H1 (cell line): ENCODE measurements around the gene KLHL9. TPM values are rescaled to one million over a fixed set of nuclear protein-coding genes. Genes with fewer than 3 reads are reported as not detected.
A peak's percentile ranks its signal among the peaks of the same experiment; 100 is the strongest.

Source experiments
- CTCF ChIA-PET: fragments of 300-600 bp; sonication (Branson Sonifier 250); formaldehyde crosslinking; loops from one replicate; lab custom pipeline; 2021; ENCODE audit not compliant: partially characterized antibody; lab: Charles Lee
- POLR2A ChIA-PET: fragments of 300-600 bp; sonication (Branson Sonifier 250); formaldehyde crosslinking; loops from one replicate; lab custom pipeline; 2021; ENCODE audit warnings: inconsistent platforms; ENCODE audit not compliant: partially characterized antibody; lab: Charles Lee
- DNase-seq, 2 experiments: peaks; one replicate each; pipeline versions ENCODE4 v3.0.0 to v3.0.0-alpha.2; 2010 to 2022; ENCODE audit warnings: low spot score in 2 of 2, low read depth in 1 of 2, mixed read lengths in 1 of 2
- FAIRE-seq: peaks from 2 replicates; lab custom pipeline; 2011; peaks lifted over from hg19 to GRCh38; lab: Jason Lieb, UNC
- H2AFZ ChIP-seq: 2 replicates; pipeline ENCODE4 v1.8.1; 2012; ENCODE audit warnings: low read length, inconsistent platforms
- H2AK5ac ChIP-seq: 2 replicates; pipeline ENCODE4 v1.6.1; 2013; ENCODE audit warnings: low read depth, low read length
- H2BK120ac ChIP-seq: replicated peaks from 2 replicates; pipeline ENCODE3; 2013; ENCODE audit warnings: low read depth, low read length, inconsistent platforms
- H2BK12ac ChIP-seq: 2 replicates; pipeline ENCODE4 v1.6.1; 2013; ENCODE audit warnings: low read depth, low read length
- H2BK15ac ChIP-seq: 2 replicates; pipeline ENCODE4 v1.6.1; 2013; ENCODE audit warnings: low read length
- H2BK20ac ChIP-seq: 2 replicates; pipeline ENCODE4 v1.6.1; 2013; ENCODE audit warnings: low read length
- H2BK5ac ChIP-seq: 2 replicates; pipeline ENCODE4 v1.6.1; 2013; ENCODE audit warnings: low read depth, low read length
- H3K14ac ChIP-seq: 2 replicates; pipeline ENCODE4 v1.6.1; 2013; ENCODE audit warnings: inconsistent platforms; ENCODE audit not compliant: insufficient read length
- H3K18ac ChIP-seq: 2 replicates; pipeline ENCODE4 v1.6.1; 2013; ENCODE audit warnings: low read length; ENCODE audit errors: extremely low read depth
- H3K23ac ChIP-seq: 2 replicates; pipeline ENCODE4 v1.6.1; 2013; ENCODE audit warnings: inconsistent platforms; ENCODE audit not compliant: insufficient read length
- H3K23me2 ChIP-seq: 2 replicates; pipeline ENCODE4 v1.6.1; 2013; ENCODE audit warnings: low read depth, low read length
- H3K27ac ChIP-seq: 2 replicates; pipeline ENCODE4 v1.6.1; 2011; ENCODE audit warnings: low read depth, low read length, inconsistent platforms
- H3K27me3 ChIP-seq, 4 experiments: replicated peaks in 1 of 4; 1 replicate in 1 of 4; 2 replicates in 3 of 4; pipeline versions ENCODE4 v1.6.1 to v1.8.1; 2011 to 2013; ENCODE audit warnings: low read length in 3 of 4, mild to moderate bottlenecking in 3 of 4, inconsistent platforms in 2 of 4, mixed read lengths in 2 of 4, moderate library complexity in 1 of 4; ENCODE audit not compliant: control insufficient read depth in 3 of 4, insufficient read depth in 3 of 4; ENCODE audit errors: extremely low read depth in 1 of 4
- H3K36me3 ChIP-seq, 4 experiments: 2 replicates each; pipeline versions ENCODE4 v1.6.1 to v1.8.1; 2011 to 2013; ENCODE audit warnings: mild to moderate bottlenecking in 4 of 4, low read length in 3 of 4, moderate library complexity in 2 of 4, control low read depth in 1 of 4, inconsistent platforms in 1 of 4; ENCODE audit not compliant: insufficient read depth in 4 of 4, control insufficient read depth in 2 of 4
- H3K4ac ChIP-seq: replicated peaks from 2 replicates; pipeline ENCODE3; 2013; ENCODE audit warnings: low read length, low read depth, mixed read lengths, inconsistent platforms; ENCODE audit not compliant: insufficient read length
- H3K4me1 ChIP-seq, 4 experiments: replicated peaks in 1 of 4; 1 replicate in 1 of 4; 2 replicates in 3 of 4; pipeline versions ENCODE4 v1.6.1 to v1.8.1; 2011 to 2013; ENCODE audit warnings: low read length in 3 of 4, inconsistent platforms in 2 of 4, mixed read lengths in 1 of 4; ENCODE audit not compliant: insufficient read depth in 4 of 4, control insufficient read depth in 3 of 4
- H3K4me2 ChIP-seq, 2 experiments: 2 replicates each; pipeline versions ENCODE4 v1.6.1 to v1.8.1; 2011 to 2013; ENCODE audit warnings: low read depth in 2 of 2, low read length in 2 of 2, control low read depth in 1 of 2, inconsistent platforms in 1 of 2, mild to moderate bottlenecking in 1 of 2; ENCODE audit not compliant: insufficient read depth in 1 of 2
- H3K4me3 ChIP-seq, 4 experiments: fragments of 200-600, 300-600 bp in 1 of 4; sonication (generic), shearing (Covaris generic), sonication (Bioruptor Twin) in 1 of 4; 2 replicates each; pipeline versions ENCODE4 v1.5.1 to v1.8.1; 2011 to 2016; ENCODE audit warnings: low read length in 4 of 4, low read depth in 3 of 4, control low read depth in 2 of 4, inconsistent platforms in 2 of 4, mild to moderate bottlenecking in 2 of 4, mixed read lengths in 1 of 4, moderate library complexity in 1 of 4; ENCODE audit not compliant: insufficient read depth in 2 of 4; ENCODE audit errors: extremely low read depth in 1 of 4
- H3K56ac ChIP-seq: replicated peaks from 2 replicates; pipeline ENCODE3; 2013; ENCODE audit warnings: low read depth, mild to moderate bottlenecking, mixed read lengths, low read length, inconsistent platforms; ENCODE audit not compliant: insufficient read length
- H3K79me1 ChIP-seq: 2 replicates; pipeline ENCODE4 v1.6.1; 2013; ENCODE audit warnings: low read depth, low read length, control low read depth
- H3K79me2 ChIP-seq, 2 experiments: 2 replicates each; pipeline versions ENCODE4 v1.6.1 to v1.8.1; 2012 to 2013; ENCODE audit warnings: low read length in 2 of 2, mild to moderate bottlenecking in 2 of 2, inconsistent platforms in 1 of 2; ENCODE audit not compliant: insufficient read depth in 2 of 2, control insufficient read depth in 1 of 2
- H3K9ac ChIP-seq, 4 experiments: replicated peaks in 1 of 4; 1 replicate in 1 of 4; 2 replicates in 3 of 4; pipeline versions ENCODE4 v1.6.1 to v1.8.1; 2011 to 2013; ENCODE audit warnings: low read depth in 3 of 4, low read length in 3 of 4, control low read depth in 2 of 4, mild to moderate bottlenecking in 2 of 4, moderate library complexity in 2 of 4, inconsistent platforms in 1 of 4; ENCODE audit errors: extremely low read depth in 1 of 4
- H3K9me3 ChIP-seq, 2 experiments: 2 replicates each; pipeline versions ENCODE4 v1.6.1 to v1.8.1; 2012 to 2013; ENCODE audit warnings: mild to moderate bottlenecking in 2 of 2, moderate library complexity in 2 of 2, control low read depth in 1 of 2, inconsistent platforms in 1 of 2, low read depth in 1 of 2, low read length in 1 of 2, mixed read lengths in 1 of 2; ENCODE audit not compliant: insufficient read depth in 2 of 2
- H4K20me1 ChIP-seq, 2 experiments: replicated peaks in 1 of 2; 2 replicates each; pipeline versions ENCODE3 to v1.8.1; 2011 to 2013; ENCODE audit warnings: inconsistent platforms in 2 of 2, low read length in 2 of 2, mild to moderate bottlenecking in 1 of 2; ENCODE audit not compliant: insufficient read depth in 2 of 2, control insufficient read depth in 1 of 2
- H4K5ac ChIP-seq: 2 replicates; pipeline ENCODE4 v1.6.1; 2013; ENCODE audit warnings: low read length, low read depth, mixed read lengths, inconsistent platforms; ENCODE audit not compliant: insufficient read length
- H4K8ac ChIP-seq: 2 replicates; pipeline ENCODE4 v1.8.0; 2013; ENCODE audit warnings: mild to moderate bottlenecking, moderate library complexity, low read length, inconsistent platforms; ENCODE audit not compliant: insufficient read depth; ENCODE audit errors: extremely low read depth
- H4K91ac ChIP-seq: replicated peaks from 2 replicates; pipeline ENCODE3; 2013; ENCODE audit warnings: low read length, mixed read lengths, inconsistent platforms; ENCODE audit not compliant: insufficient read length
- TAF1 ChIP-seq: IDR thresholded peaks from 2 replicates; pipeline ENCODE4 v1.6.1; 2011; ENCODE audit warnings: mild to moderate bottlenecking, low read depth, low read length
- polyA plus RNA-seq, 7 experiments: library from polyadenylated mRNA; depleted of rRNA in 3 of 7; stranded (reverse) in 5 of 7; unstranded in 2 of 7; fragments of >200 nt in 5 of 7; fragments of 200-250 nt in 2 of 7; gene quantifications; 1 replicate in 5 of 7; 2 replicates in 1 of 7; 4 replicates in 1 of 7; pipeline versions ENCODE4 v1.2.1 to v1.2.3, GENCODE V29; 2011 to 2013; ENCODE audit warnings: missing spikeins in 2 of 7, mixed read lengths in 2 of 7
- total RNA-seq: library from RNA; stranded (reverse); fragmentation: NEBNext Ultra II Directional; extraction: Animal tissue kit (Norgen Biotek cat#: 25700); gene quantifications from 2 replicates; pipeline ENCODE4 v1.2.1, GENCODE V29; 2021
- TF ChIP-seq, protein P1 (sequence below), 3 experiments: IDR thresholded peaks; 1 replicate in 2 of 3; 2 replicates in 1 of 3; pipeline versions ENCODE4 v1.5.1 to v1.6.1; 2011; ENCODE audit warnings: low read length in 3 of 3, mild to moderate bottlenecking in 3 of 3, inconsistent platforms in 2 of 3, low read depth in 1 of 3, moderate library complexity in 1 of 3; ENCODE audit not compliant: insufficient read depth in 1 of 3; ENCODE audit errors: control extremely low read depth in 1 of 3

Gene KLHL9
- total and polyA plus RNA-seq, 2 of the 8 experiments (the other 6 are each of a cell fraction or from before 2014, with no cell fraction given) = 4.9 to 15.7 TPM

DNA sequence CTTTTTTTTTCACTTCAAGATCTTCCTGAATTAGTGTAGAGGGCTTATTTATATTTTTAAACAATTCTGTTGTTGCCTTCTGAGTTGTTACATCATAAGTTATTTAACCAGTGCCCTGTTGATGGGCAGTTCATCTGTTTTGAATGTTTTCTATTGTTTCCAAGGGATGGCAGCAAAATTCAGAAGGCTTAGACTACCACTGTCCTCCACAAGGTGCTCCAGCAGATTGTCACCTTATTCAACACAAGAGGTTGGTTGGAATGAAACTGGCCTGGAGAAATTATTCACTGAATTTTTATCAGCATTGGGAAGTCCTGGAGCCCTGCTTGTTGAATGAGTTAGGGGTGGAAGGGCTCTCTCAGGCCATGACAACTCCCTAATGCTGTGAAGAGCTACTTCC, 1.3 kb upstream of the KLHL9 start:
- POLR2A ChIA-PET = no interaction called here
- Histone ChIP-seq H2AK5ac (no peak overlapping the region), H2BK5ac (no peak overlapping the region), H3K9ac (no peak overlapping the region), H3K4me3 (no peak overlapping the region), H3K9me3 (no peaks in the 10 kb centered on the region), H4K8ac (no peak overlapping the region), H2BK120ac (no peak overlapping the region), H2BK20ac (no peak overlapping the region), H4K91ac (no peak overlapping the region), H3K56ac (no peak overlapping the region), H3K14ac (no peak overlapping the region), H2BK15ac (no peak overlapping the region), H3K4me1 (peaks cover 0 to 5% (median 0%) of the 10 kb centered on the region in 4 experiments; a peak in 2 of 7 replicates), H3K27ac (no peak overlapping the region), H3K23ac (no peak overlapping the region), H4K20me1 (peaks cover 3 to 10% of the 10 kb centered on the region in 2 experiments), H3K27me3 (no peaks in the 10 kb centered on the region), H2BK12ac (no peak overlapping the region), H3K23me2 (peaks cover 4% of the 10 kb centered on the region), H4K5ac (no peak overlapping the region), H3K36me3 (peaks cover 0 to 11% (median 0%) of the 10 kb centered on the region in 4 experiments; a peak in 2 of 8 replicates), H3K4ac (no peak overlapping the region), H2AFZ (no peak overlapping the region), H3K79me2 (peaks cover 8 to 36% of the 10 kb centered on the region in 2 experiments), H3K79me1 (no peaks in the 10 kb centered on the region; the same call in none of the 2 replicates), H3K18ac (no peak overlapping the region), H3K4me2 (no peak overlapping the region)
- CTCF ChIA-PET = interaction anchor here (0.6 to 1.9 kb wide), 8 partner anchors 11 to 837 kb away, joined by 3 to 7 read pairs (median 4); no protein-coding TSS in a partner anchor
- no peak for FAIRE-seq
- no peak for DNase-seq
- TF ChIP-seq, protein P1, sequence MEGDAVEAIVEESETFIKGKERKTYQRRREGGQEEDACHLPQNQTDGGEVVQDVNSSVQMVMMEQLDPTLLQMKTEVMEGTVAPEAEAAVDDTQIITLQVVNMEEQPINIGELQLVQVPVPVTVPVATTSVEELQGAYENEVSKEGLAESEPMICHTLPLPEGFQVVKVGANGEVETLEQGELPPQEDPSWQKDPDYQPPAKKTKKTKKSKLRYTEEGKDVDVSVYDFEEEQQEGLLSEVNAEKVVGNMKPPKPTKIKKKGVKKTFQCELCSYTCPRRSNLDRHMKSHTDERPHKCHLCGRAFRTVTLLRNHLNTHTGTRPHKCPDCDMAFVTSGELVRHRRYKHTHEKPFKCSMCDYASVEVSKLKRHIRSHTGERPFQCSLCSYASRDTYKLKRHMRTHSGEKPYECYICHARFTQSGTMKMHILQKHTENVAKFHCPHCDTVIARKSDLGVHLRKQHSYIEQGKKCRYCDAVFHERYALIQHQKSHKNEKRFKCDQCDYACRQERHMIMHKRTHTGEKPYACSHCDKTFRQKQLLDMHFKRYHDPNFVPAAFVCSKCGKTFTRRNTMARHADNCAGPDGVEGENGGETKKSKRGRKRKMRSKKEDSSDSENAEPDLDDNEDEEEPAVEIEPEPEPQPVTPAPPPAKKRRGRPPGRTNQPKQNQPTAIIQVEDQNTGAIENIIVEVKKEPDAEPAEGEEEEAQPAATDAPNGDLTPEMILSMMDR (IDR thresholded peaks at IDR 0.05; ENCODE audit: control extremely low read depth in 1 of 3, insufficient read depth in 1 of 3, low read depth in 1 of 3, low read length in 3 of 3) = peak in 1 of 3 experiments; percentile 4; a peak in 1 of 4 replicates
- no peak for TF ChIP-seq TAF1
